Measurements from ENCODE around the gene RPL9.

DNA sequence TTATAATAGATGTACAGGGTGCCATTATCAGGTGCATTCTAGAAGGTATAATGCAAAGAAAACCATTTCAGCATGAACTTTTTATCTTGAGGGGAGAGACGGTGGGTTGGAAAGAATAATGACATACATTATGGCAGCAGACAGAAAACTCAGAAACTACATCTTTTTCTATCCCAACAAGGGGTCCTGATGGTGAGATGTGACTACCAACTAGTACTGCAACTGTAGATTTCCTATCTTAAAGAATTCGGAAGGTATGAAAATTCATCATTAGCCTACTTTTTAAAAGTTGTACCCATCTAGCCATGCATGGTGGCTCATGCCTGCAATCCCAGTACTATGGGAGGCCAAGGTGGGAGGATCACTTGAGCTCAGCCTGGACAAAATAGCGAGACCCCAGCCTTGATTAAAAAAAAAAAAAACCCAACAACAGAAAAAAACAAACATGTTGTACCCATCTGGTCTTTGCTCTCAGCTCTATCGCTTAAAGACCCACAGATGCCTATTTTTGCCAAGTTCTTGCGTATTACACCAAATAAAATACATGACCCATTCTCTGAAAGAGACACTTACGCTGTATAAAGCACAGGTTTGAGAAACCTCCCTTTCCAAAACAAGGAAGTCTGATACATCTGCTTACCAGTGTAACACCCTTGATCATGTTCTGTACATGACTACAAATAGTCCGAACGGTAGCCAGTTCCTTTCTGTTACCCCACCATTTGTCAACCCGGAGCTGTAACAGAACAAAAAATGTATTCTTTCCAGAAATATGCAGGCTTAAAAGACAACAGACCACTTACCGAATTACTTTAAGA lies 1.6 kb downstream of the RPL9 start:
- TF ChIP-seq, protein P1, sequence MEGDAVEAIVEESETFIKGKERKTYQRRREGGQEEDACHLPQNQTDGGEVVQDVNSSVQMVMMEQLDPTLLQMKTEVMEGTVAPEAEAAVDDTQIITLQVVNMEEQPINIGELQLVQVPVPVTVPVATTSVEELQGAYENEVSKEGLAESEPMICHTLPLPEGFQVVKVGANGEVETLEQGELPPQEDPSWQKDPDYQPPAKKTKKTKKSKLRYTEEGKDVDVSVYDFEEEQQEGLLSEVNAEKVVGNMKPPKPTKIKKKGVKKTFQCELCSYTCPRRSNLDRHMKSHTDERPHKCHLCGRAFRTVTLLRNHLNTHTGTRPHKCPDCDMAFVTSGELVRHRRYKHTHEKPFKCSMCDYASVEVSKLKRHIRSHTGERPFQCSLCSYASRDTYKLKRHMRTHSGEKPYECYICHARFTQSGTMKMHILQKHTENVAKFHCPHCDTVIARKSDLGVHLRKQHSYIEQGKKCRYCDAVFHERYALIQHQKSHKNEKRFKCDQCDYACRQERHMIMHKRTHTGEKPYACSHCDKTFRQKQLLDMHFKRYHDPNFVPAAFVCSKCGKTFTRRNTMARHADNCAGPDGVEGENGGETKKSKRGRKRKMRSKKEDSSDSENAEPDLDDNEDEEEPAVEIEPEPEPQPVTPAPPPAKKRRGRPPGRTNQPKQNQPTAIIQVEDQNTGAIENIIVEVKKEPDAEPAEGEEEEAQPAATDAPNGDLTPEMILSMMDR (IDR thresholded peaks at IDR 0.05), result no peak
- TF ChIP-seq EZH2 (IDR thresholded peaks at IDR 0.05; ENCODE audit: borderline replicate concordance, insufficient read depth, low read depth, low read length, poor library complexity, severe bottlenecking), result no peak

All from B cell (primary cell).